T-helper 9 cell (primary cell): ENCODE measurements around the gene NDRG2.

ENCODE experiments used
- DNase-seq: peaks from one replicate; pipeline ENCODE4 v3.0.0-alpha.2; 2020
- total RNA-seq, 2 donors: gene quantifications; one replicate each; lab custom pipeline; 2026; lab: John Stamatoyannopoulos, UW

Gene NDRG2
- 11.3 to 15.7 reads per million in 2 donors for total RNA-seq

GRCh38 chr14:21024585-21025370, at the start of gene NDRG2:
NDRG2 (minus strand) TSS chr14:21025061; CDS start chr14:21023315, 1,746 bp downstream.
- DNase-seq: peak; percentile 80

GRCh38 chr14:21073921-21074320, 49.1 kb upstream of the NDRG2 start:
- no peak for DNase-seq

- no peak for DNase-seq
Measured at GRCh38 chr14:21072781-21073339, 48.0 kb upstream of the NDRG2 start.

- no peak for DNase-seq
Measured at GRCh38 chr14:21072031-21072473, 47.2 kb upstream of the NDRG2 start.

GRCh38 chr14:21071225-21072030, 46.6 kb upstream of the NDRG2 start:
- DNase-seq: peak; percentile 41

GRCh38 chr14:21070610-21071224, 45.9 kb upstream of the NDRG2 start:
- DNase-seq: no peak

GRCh38 chr14:21070083-21070609, 45.3 kb upstream of the NDRG2 start, which contains the start of gene ARHGEF40:
ARHGEF40 (plus strand) TSS chr14:21070304; CDS start chr14:21070397, 93 bp downstream.
- peak; percentile 26 for DNase-seq

GRCh38 chr14:21069388-21070082, 44.7 kb upstream of the NDRG2 start:
- peak; percentile 32 for DNase-seq

- DNase-seq: peak; percentile 45
Measured at GRCh38 chr14:21068521-21069387, 43.9 kb upstream of the NDRG2 start.

- no peak for DNase-seq
Measured at GRCh38 chr14:21066882-21067502, 42.1 kb upstream of the NDRG2 start.

- DNase-seq: no peak
Measured at GRCh38 chr14:21063479-21063878, 38.6 kb upstream of the NDRG2 start.

GRCh38 chr14:21061347-21061668, 36.4 kb upstream of the NDRG2 start:
- DNase-seq: no peak

- DNase-seq: no peak
Measured at GRCh38 chr14:21060614-21061346, 35.9 kb upstream of the NDRG2 start.

- no peak for DNase-seq
Measured at GRCh38 chr14:21059842-21060613, 35.2 kb upstream of the NDRG2 start.

GRCh38 chr14:21058903-21059302, 34.0 kb upstream of the NDRG2 start:
- no peak for DNase-seq

- DNase-seq: no peak
Measured at GRCh38 chr14:21057803-21058675, 33.2 kb upstream of the NDRG2 start, which contains the start of gene RNASE8. RNASE8 (plus strand) TSS chr14:21057822; CDS start chr14:21057893, 71 bp downstream.

GRCh38 chr14:21056520-21057163, 31.8 kb upstream of the NDRG2 start:
- no peak for DNase-seq
